Calu3 (cell line): ENCODE data around the gene ADGRL3. TPM values are rescaled to one million over a fixed set of nuclear protein-coding genes. Genes with fewer than 3 reads are reported as not detected.

ENCODE experiments used
- BruUV-seq: library from RNA; stranded (reverse); fragments of 400-500 nt; replicated peaks from 2 replicates; lab custom pipeline; 2021; lab: Mats Ljungman, UMichigan
- CTCF ChIA-PET: fragments of 300-600 bp; sonication (Branson Sonifier 250); formaldehyde crosslinking; loops from one replicate; lab custom pipeline; 2022; ENCODE audit warnings: antibody characterized with exemption; lab: Charles Lee
- DNase-seq: peaks from one replicate; pipeline ENCODE4 v3.0.0; 2022
- H3K27ac Mint-ChIP-seq: one replicate; pipeline ENCODE4 v1.8.0; 2022; ENCODE audit warnings: mixed read lengths; ENCODE audit not compliant: unreplicated experiment
- H3K27me3 Mint-ChIP-seq: one replicate; pipeline ENCODE4 v1.8.0; 2022; ENCODE audit warnings: mixed read lengths; ENCODE audit not compliant: unreplicated experiment
- H3K36me3 Mint-ChIP-seq: one replicate; pipeline ENCODE4 v1.8.0; 2022; ENCODE audit warnings: mild to moderate bottlenecking, moderate library complexity, mixed read lengths; ENCODE audit not compliant: insufficient read depth, unreplicated experiment
- H3K4me1 Mint-ChIP-seq: one replicate; pipeline ENCODE4 v1.8.0; 2022; ENCODE audit warnings: mild to moderate bottlenecking, low read depth, mixed read lengths; ENCODE audit not compliant: unreplicated experiment
- H3K4me3 Mint-ChIP-seq: one replicate; pipeline ENCODE4 v1.8.0; 2022; ENCODE audit warnings: mild to moderate bottlenecking, low read depth, moderate library complexity, mixed read lengths; ENCODE audit not compliant: unreplicated experiment
- H3K9me3 Mint-ChIP-seq: one replicate; pipeline ENCODE4 v1.8.0; 2022; ENCODE audit warnings: low read depth, mixed read lengths; ENCODE audit not compliant: unreplicated experiment
- CTCF ChIP-seq: fragments of 200-600 bp; IDR thresholded peaks from one replicate; pipeline ENCODE4 v1.8.0; 2022; ENCODE audit warnings: antibody characterized with exemption; ENCODE audit not compliant: unreplicated experiment
- intact Hi-C: fragments of 100-400 bp; cut with micrococcal nuclease; formaldehyde crosslinking; loops from one replicate; pipeline ENCODE4 v1.10.0; 2022; ENCODE audit not compliant: unreplicated experiment
- total RNA-seq: library from RNA; stranded (reverse); gene quantifications from 2 replicates; pipeline ENCODE4 v1.2.3, GENCODE V29; 2022

Gene ADGRL3
- total RNA-seq, 1 experiment from 2014 or later = 0.66 TPM

DNA sequence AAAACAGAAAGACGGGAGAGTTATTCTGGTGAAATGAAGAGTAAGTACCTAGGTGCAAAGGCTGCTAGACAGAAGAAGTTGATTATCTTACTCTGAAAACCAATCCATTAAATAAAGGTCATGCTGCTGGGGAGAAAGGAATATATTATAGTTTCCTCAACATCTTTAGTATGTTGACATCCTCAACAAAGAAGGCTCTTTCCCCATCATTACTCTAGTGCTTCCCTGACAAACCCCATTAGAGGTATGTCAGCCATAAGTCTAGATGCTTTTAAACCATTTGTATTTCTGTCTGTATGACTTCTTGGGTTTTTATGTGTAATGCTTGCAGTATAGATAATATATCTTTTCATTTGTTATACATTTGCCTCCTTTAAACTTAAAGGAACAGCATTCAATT is 75.9 kb downstream of the ADGRL3 start:
- no peak for DNase-seq
- no peak for TF ChIP-seq CTCF
- intact Hi-C loops = no loop called here
- no peak overlapping the region for H3K4me3 Mint-ChIP-seq
- H3K27ac Mint-ChIP-seq = no peak overlapping the region
- BruUV-seq = no TSS peak
- H3K36me3 Mint-ChIP-seq = no peaks in the 10 kb centered on the region
- H3K9me3 Mint-ChIP-seq = no peaks in the 10 kb centered on the region
- H3K27me3 Mint-ChIP-seq = no peaks in the 10 kb centered on the region
- CTCF ChIA-PET = no interaction called here
- H3K4me1 Mint-ChIP-seq = no peaks in the 10 kb centered on the region

- DNase-seq = no peak
- no peak for TF ChIP-seq CTCF
- no peak overlapping the region for H3K4me3 Mint-ChIP-seq
- intact Hi-C loops = no loop called here
- H3K27ac Mint-ChIP-seq = no peak overlapping the region
- CTCF ChIA-PET = no interaction called here
- no peaks in the 10 kb centered on the region for H3K27me3 Mint-ChIP-seq
- H3K4me1 Mint-ChIP-seq = no peaks in the 10 kb centered on the region
- no peaks in the 10 kb centered on the region for H3K36me3 Mint-ChIP-seq
- H3K9me3 Mint-ChIP-seq = no peaks in the 10 kb centered on the region
- BruUV-seq = no TSS peak
Measured at GRCh38 chr4:61277785-61278760, 77.9 kb downstream of the ADGRL3 start.

- no peak for DNase-seq
- H3K9me3 Mint-ChIP-seq = no peaks in the 10 kb centered on the region
- no peak overlapping the region for H3K27ac Mint-ChIP-seq
- no TSS peak for BruUV-seq
- intact Hi-C loops = no loop called here
- CTCF ChIA-PET = no interaction called here
- no peak overlapping the region for H3K4me3 Mint-ChIP-seq
- H3K4me1 Mint-ChIP-seq = no peaks in the 10 kb centered on the region
- TF ChIP-seq CTCF = no peak
- H3K27me3 Mint-ChIP-seq = no peaks in the 10 kb centered on the region
- H3K36me3 Mint-ChIP-seq = no peaks in the 10 kb centered on the region
Measured at GRCh38 chr4:61292322-61292721, 92.2 kb downstream of the ADGRL3 start.

DNA sequence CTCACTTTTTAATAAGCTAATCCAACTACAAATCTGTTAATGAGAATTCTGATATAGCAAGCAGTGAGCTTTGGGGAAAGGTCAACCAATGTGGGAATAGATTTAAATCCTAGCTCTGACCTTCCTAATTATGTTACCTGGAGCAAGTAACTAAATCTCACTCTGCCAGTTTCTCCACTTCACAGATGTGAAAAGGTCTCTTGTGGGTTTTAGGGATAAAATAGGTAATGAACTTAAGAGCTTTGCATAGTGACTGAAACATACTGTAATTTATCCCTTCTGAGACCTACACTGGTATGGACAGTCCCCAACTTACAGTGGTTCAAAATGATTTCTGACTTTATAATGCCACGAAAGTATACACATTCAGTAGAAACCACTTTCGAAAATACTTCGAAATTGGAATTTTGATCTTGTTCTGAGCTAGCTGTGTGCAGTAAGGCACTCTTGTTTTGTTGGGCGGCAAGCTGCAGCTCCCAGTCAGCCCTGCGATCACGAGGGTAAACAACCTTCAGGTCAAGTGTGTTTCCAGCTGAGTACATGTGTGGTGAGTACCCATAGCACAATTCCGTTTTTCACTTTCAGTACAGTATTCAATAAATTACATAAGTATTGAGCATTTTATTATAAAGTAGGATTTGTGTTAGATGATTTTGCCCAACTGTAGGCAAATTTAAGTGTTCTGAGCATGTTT is 93.7 kb downstream of the ADGRL3 start:
- TF ChIP-seq CTCF = no peak
- no peak for DNase-seq
- Mint-ChIP-seq H3K9me3 (no peaks in the 10 kb centered on the region), H3K4me3 (no peak overlapping the region), H3K36me3 (no peaks in the 10 kb centered on the region), H3K27ac (no peak overlapping the region), H3K4me1 (no peaks in the 10 kb centered on the region), H3K27me3 (no peaks in the 10 kb centered on the region)
- intact Hi-C loops = no loop called here
- CTCF ChIA-PET = no interaction called here
- no TSS peak for BruUV-seq
